Measurements from ENCODE around the gene FANCI.

Gene FANCI

GRCh38 chr15:89205991-89206585 lies 37.7 kb upstream of the FANCI start:
- no peaks in the 10 kb centered on the region for H3K9me2 ChIP-seq (replicated peaks; ENCODE audit: insufficient read depth, low read length)
- H3K4me2 ChIP-seq (ENCODE audit: low read depth, low read length) = no peak overlapping the region
- H3F3A ChIP-seq (ENCODE audit: insufficient read depth, low read length) = no peaks in the 10 kb centered on the region; the same call in 1 of the 2 replicates
- H3K79me2 ChIP-seq (ENCODE audit: low read length) = no peaks in the 10 kb centered on the region
- H3K4me1 ChIP-seq (ENCODE audit: low read length) = peaks cover 3% of the 10 kb centered on the region; the same call in 1 of the 2 replicates
- no peak overlapping the region for H3K4me3 ChIP-seq (ENCODE audit: low read length)
- DNase-seq = no peak
- H3K36me3 ChIP-seq (replicated peaks; ENCODE audit: insufficient read depth, low read length) = no peaks in the 10 kb centered on the region
- no peaks in the 10 kb centered on the region for H3K27me3 ChIP-seq (replicated peaks; ENCODE audit: insufficient read depth, low read length)
- no peak overlapping the region for H3K9ac ChIP-seq (ENCODE audit: low read length)
- no peaks in the 10 kb centered on the region for H4K20me1 ChIP-seq (ENCODE audit: insufficient read depth, low read length)
- no peak overlapping the region for H3K27ac ChIP-seq (ENCODE audit: low read length)
- H3K9me3 ChIP-seq (replicated peaks; ENCODE audit: insufficient read depth, low read length) = no peaks in the 10 kb centered on the region
- TF ChIP-seq CTCF (IDR thresholded peaks at IDR 0.05; ENCODE audit: low read length) (no peak), EZH2 (optimal IDR thresholded peaks at IDR 0.05; ENCODE audit: low read depth, low read length) (no peak), EZH2phosphoT487 (IDR thresholded peaks at IDR 0.05; ENCODE audit: low read length) (no peak)
- no peak overlapping the region for H2AFZ ChIP-seq (ENCODE audit: low read length)

DNA sequence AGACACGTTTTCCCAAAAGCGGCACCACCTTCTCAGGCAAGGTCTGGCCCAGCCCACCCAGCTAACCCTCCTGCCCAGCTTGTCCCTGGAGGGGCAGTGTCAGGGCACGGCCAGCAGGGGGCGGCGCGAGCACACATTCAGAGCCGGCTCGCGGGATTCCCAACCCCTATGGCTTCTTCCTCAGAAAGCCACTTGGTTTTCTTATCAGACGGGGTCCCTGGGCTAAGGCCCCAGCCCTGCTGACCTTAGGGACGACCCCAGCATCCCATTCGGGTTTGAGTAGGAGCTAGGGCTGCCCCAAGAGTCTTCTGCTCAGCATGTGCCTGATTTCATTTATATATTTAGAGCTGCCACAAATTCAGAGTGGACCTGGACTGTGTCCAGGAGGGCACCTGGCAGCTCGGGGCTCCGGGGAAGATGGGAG lies 36.9 kb upstream of the FANCI start:
- peaks cover 3% of the 10 kb centered on the region; the same call in 1 of the 2 replicates for H3K4me1 ChIP-seq (ENCODE audit: low read length)
- no peaks in the 10 kb centered on the region for H3K79me2 ChIP-seq (ENCODE audit: low read length)
- H3K27me3 ChIP-seq (replicated peaks; ENCODE audit: insufficient read depth, low read length) = no peaks in the 10 kb centered on the region
- no peaks in the 10 kb centered on the region; the same call in 1 of the 2 replicates for H3F3A ChIP-seq (ENCODE audit: insufficient read depth, low read length)
- H2AFZ ChIP-seq (ENCODE audit: low read length) = peak overlapping the region; percentile 63; the same call in 1 of the 2 replicates
- H4K20me1 ChIP-seq (ENCODE audit: insufficient read depth, low read length) = no peaks in the 10 kb centered on the region
- no peaks in the 10 kb centered on the region for H3K36me3 ChIP-seq (replicated peaks; ENCODE audit: insufficient read depth, low read length)
- TF ChIP-seq EZH2phosphoT487 (IDR thresholded peaks at IDR 0.05; ENCODE audit: low read length) (no peak), EZH2 (optimal IDR thresholded peaks at IDR 0.05; ENCODE audit: low read depth, low read length) (no peak), CTCF (IDR thresholded peaks at IDR 0.05; ENCODE audit: low read length) (peak; percentile 98)
- no peaks in the 10 kb centered on the region for H3K9me3 ChIP-seq (replicated peaks; ENCODE audit: insufficient read depth, low read length)
- no peak overlapping the region for H3K27ac ChIP-seq (ENCODE audit: low read length)
- H3K4me3 ChIP-seq (ENCODE audit: low read length) = peak overlapping the region; percentile 38; the same call in 1 of the 2 replicates
- H3K4me2 ChIP-seq (ENCODE audit: low read depth, low read length) = peak overlapping the region; percentile 77
- peak; percentile 54 for DNase-seq
- H3K9me2 ChIP-seq (replicated peaks; ENCODE audit: insufficient read depth, low read length) = no peaks in the 10 kb centered on the region
- peak overlapping the region; percentile 16; the same call in 1 of the 2 replicates for H3K9ac ChIP-seq (ENCODE audit: low read length)

- no peak for DNase-seq
- no peak overlapping the region for H2AFZ ChIP-seq (ENCODE audit: low read length)
- no peak overlapping the region for H3K9ac ChIP-seq (ENCODE audit: low read length)
- H4K20me1 ChIP-seq (ENCODE audit: insufficient read depth, low read length) = no peaks in the 10 kb centered on the region
- no peak for TF ChIP-seq CTCF (IDR thresholded peaks at IDR 0.05; ENCODE audit: low read length)
- no peak for TF ChIP-seq EZH2 (optimal IDR thresholded peaks at IDR 0.05; ENCODE audit: low read depth, low read length)
- TF ChIP-seq EZH2phosphoT487 (IDR thresholded peaks at IDR 0.05; ENCODE audit: low read length) = no peak
- no peaks in the 10 kb centered on the region; the same call in 1 of the 2 replicates for H3F3A ChIP-seq (ENCODE audit: insufficient read depth, low read length)
- no peak overlapping the region for H3K4me2 ChIP-seq (ENCODE audit: low read depth, low read length)
- no peaks in the 10 kb centered on the region for H3K79me2 ChIP-seq (ENCODE audit: low read length)
- H3K27ac ChIP-seq (ENCODE audit: low read length) = no peak overlapping the region
- no peaks in the 10 kb centered on the region for H3K9me3 ChIP-seq (replicated peaks; ENCODE audit: insufficient read depth, low read length)
- H3K9me2 ChIP-seq (replicated peaks; ENCODE audit: insufficient read depth, low read length) = no peaks in the 10 kb centered on the region
- H3K4me1 ChIP-seq (ENCODE audit: low read length) = peaks cover 3% of the 10 kb centered on the region; the same call in 1 of the 2 replicates
- no peaks in the 10 kb centered on the region for H3K27me3 ChIP-seq (replicated peaks; ENCODE audit: insufficient read depth, low read length)
- H3K36me3 ChIP-seq (replicated peaks; ENCODE audit: insufficient read depth, low read length) = no peaks in the 10 kb centered on the region
- no peak overlapping the region for H3K4me3 ChIP-seq (ENCODE audit: low read length)
These were observed 35.5 kb upstream of the FANCI start for GRCh38 chr15:89208256-89208655.
